Measurements from ENCODE around the gene TGIF1.
"Not testable (repeated sequence)": the region's sequence is repeated elsewhere in the genome, so short reads cannot be mapped to it uniquely, and the experiment has no call there.

TGIF1 gene

DNA sequence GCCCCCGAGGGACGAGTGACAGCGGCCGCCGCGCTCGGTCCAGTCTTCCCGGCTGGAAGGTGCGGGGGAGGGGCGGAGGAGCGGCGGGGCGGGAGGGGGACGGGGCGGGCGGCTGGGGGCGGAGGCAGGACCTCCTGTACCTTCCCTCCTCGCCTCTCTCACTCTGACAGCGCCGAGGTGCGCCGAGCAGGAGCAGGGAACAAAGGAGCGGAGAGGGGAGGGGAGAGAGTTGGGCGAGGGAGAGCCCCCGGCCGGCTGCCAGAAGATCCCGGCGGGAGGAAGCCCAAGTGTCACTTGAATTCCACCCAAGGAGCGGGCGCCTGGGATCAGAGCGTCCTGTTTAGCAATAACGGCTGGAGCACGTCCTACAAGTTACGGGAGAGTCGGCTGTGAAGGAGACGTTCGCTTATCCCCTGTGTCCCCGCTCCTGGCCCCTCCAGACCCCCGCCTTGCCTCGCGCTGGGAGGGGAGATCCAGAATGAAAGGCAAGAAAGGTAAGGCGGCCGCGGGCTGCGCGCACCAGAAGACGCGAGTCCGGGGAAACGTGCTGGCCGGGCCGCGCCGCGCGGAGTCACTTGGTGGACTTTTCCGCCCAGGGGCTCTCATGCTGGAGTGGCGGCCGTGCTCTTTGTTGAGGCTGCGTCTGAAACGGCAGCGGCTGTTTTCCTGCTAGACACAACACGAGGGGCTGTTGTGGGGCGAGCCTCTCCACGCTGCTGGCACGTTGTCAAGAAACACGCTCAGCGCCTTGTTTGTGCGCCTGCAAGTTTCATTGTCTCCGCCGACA, at the start of gene TGIF1:
TSS of gene TGIF1 (plus strand) at position 161 of the 787 bp plus-strand sequence. CDS start at position 479, 318 bp downstream.
- in situ Hi-C loops (cut with MboI; ENCODE audit: low sequenced_read_pairs): loop anchor here (5.0 to 10.0 kb wide), 2 partner anchors 147 to 215 kb away; no protein-coding TSS in a partner anchor

GRCh38 chr18:3400567-3401296, 49.2 kb upstream of the TGIF1 start:
- in situ Hi-C loops (cut with MboI; ENCODE audit: low sequenced_read_pairs): no loop called here

GRCh38 chr18:3401669-3402620, 48.0 kb upstream of the TGIF1 start:
- in situ Hi-C loops (cut with MboI; ENCODE audit: low sequenced_read_pairs): no loop called here

GRCh38 chr18:3402982-3403451, 47.0 kb upstream of the TGIF1 start:
- in situ Hi-C loops (cut with MboI; ENCODE audit: low sequenced_read_pairs): no loop called here

DNA sequence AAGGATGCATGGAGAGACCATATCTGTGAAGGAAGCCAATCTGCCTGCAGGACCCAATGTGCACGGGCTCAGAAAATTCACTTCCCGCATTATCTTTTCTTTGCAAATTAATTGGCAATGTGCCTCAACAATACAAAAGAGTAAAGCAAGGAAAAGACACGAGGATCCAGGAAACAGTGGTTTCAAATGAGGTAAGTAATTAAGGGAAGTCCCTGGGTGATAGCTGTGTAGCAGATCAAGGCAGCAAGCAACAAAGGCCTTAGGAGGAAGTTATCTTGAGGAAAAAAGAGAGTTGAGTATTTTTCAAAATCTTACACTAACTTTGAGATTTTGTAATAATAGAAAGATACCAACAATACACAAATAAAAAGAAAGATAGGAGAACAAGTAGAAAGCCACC, 44.3 kb upstream of the TGIF1 start:
- in situ Hi-C loops (cut with MboI; ENCODE audit: low sequenced_read_pairs): no loop called here

GRCh38 chr18:3408107-3408506, 41.9 kb upstream of the TGIF1 start:
- in situ Hi-C loops (cut with MboI; ENCODE audit: low sequenced_read_pairs): no loop called here

DNA sequence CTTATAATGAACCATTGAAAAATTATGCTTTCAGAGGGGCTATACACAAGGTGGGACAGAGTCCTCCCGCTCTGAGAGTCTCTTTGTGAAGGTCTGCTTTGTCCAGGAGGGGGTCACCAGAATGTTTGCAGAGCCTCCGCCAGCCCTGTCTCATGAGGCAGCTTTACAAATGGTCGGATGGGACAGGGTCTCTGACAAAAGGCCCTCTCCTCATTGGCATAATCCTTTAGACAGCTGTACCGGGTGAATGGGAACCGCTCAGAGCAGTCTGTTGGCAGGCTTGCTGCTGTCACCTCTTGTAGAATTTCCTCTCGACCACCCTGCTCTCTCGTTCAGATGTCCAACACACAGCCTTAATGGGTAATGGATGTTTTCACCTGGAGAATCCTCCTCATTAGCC, 40.2 kb upstream of the TGIF1 start:
- in situ Hi-C loops (cut with MboI; ENCODE audit: low sequenced_read_pairs): no loop called here

DNA sequence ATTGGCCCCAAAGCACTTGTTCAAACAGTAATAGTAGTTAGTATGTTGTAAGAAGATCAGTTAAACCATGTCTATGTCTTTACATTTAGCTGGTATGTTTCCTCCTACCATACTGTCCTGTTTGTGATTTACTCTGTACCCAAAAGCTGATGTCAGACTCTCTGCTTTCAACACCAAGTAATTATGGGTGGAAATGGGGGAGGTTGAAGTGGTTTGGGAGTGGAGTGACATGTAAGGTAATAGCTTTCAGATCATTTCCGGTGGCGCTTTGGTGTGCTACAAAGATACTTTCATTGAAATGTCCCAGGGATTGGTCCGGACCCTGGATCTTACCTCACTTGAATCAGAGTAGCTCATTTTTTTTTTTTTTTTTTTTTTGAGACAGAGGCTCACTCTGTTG, 39.7 kb upstream of the TGIF1 start:
- in situ Hi-C loops (cut with MboI; ENCODE audit: low sequenced_read_pairs): no loop called here

DNA sequence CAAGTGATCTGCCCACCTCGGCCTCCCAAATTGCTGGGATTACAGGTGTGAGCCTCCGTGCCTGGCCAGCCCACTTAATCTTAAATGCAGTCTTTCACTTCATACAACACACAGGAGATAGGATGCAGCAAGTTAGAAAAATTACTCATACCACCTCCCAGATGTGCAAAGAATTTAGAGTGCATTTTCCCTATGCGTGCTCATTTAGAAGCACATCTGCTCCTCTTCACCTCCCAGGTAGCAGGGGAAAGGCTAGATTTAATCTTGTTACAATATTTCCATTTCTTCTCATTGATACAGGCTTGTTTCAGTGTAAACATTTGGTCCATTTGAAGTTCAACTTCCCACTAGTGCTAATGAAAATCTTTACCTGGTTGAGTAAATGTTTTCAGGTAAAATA, 39.1 kb upstream of the TGIF1 start:
- in situ Hi-C loops (cut with MboI; ENCODE audit: low sequenced_read_pairs): not testable (repeated sequence)

GRCh38 chr18:3411327-3411726, 38.6 kb upstream of the TGIF1 start:
- in situ Hi-C loops (cut with MboI; ENCODE audit: low sequenced_read_pairs): no loop called here

DNA sequence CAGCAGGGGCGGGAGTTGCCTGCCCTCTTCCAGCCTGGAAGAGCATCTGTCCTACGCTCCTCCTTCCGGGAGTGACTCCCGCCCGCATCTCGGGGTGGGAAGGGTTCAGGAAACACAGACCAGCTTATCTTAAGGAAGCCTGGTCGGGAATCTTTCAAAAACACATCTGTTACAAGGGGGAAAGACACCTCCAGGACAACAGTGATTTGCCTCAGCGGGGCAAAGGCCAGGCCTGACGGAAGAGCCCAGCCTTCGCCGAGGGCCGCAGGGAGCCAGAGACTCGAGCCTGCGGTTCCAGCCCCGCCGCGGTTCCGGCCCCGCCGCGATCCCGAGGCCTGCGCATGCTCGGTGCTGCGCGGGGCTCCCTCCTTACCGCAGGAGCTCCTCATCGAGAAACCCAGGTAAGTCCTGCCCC, 38.1 kb upstream of the TGIF1 start:
- in situ Hi-C loops (cut with MboI; ENCODE audit: low sequenced_read_pairs): no loop called here

- in situ Hi-C loops (cut with MboI; ENCODE audit: low sequenced_read_pairs): not testable (repeated sequence)
Observed at GRCh38 chr18:3412528-3412927, 37.4 kb upstream of the TGIF1 start.

- in situ Hi-C loops (cut with MboI; ENCODE audit: low sequenced_read_pairs): no loop called here
Observed at GRCh38 chr18:3415110-3415509, 34.9 kb upstream of the TGIF1 start.

GRCh38 chr18:3418083-3418482, 31.9 kb upstream of the TGIF1 start:
- in situ Hi-C loops (cut with MboI; ENCODE audit: low sequenced_read_pairs): no loop called here

DNA sequence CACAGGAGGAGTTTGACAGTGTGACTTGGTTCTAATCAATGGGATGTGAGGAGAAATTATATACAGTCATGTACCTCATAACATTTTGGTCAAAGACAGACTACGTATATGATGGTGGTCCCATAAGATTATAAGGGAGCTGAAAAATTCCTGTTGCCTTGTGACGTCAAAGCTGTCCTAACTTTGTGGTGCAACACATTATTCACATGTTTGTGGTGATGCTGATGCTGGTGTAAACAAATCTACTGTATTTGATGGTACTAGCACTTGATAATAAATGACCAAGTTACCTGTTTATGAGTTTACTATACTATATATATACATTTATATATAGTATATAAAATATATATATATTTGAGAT, 29.1 kb upstream of the TGIF1 start:
- in situ Hi-C loops (cut with MboI; ENCODE audit: low sequenced_read_pairs): no loop called here

GRCh38 chr18:3422905-3423304, 27.1 kb upstream of the TGIF1 start:
- in situ Hi-C loops (cut with MboI; ENCODE audit: low sequenced_read_pairs): no loop called here

DNA sequence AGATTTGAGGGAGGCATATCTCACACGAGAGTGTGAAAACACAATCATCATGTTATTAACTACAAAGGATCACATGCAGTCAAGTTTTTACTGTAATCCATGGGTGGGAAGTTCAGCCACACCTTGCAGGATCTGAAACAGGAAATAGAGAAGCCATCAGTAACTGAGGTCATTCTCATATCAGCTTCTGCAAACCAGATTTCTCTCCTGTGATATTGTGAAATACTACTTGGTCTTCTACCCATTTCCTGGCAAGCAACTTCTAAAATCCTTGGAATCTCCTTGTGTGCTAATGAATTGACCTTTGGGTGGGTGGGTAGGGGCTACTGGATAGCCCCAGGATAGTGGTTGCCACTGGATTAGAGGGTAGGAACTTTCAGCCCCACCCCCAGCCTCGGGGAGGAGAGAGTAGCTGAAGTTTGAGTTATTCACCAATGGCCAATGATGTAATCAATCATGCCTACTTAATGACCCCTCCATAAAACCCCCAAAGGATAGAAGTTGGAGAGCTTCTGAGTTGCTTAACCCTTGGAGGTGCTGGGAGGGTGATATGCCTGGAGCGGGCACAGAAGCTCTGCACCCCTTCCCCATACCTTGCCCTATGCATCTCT, 25.6 kb upstream of the TGIF1 start:
- in situ Hi-C loops (cut with MboI; ENCODE audit: low sequenced_read_pairs): no loop called here

DNA sequence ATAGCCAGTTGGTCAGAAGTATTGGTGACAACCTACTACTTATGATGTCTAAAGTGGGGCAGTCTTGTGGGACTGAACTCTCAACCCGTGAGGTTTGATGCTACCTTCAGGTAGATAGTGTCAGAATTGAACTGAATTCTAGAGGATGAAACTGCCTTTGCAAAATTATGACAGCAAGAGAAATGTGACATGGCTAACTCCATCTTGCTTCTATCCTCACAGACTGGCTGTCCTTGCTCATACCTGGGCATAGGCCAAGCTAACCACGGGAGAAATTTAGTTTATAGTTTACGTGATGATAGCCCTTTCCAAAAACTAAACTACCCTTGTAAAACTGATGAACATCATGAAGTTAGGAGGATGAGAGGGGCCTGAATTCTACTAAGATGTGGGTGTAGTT, 24.9 kb upstream of the TGIF1 start:
- in situ Hi-C loops (cut with MboI; ENCODE audit: low sequenced_read_pairs): no loop called here

GRCh38 chr18:3425446-3425845, 24.5 kb upstream of the TGIF1 start:
- in situ Hi-C loops (cut with MboI; ENCODE audit: low sequenced_read_pairs): no loop called here

DNA sequence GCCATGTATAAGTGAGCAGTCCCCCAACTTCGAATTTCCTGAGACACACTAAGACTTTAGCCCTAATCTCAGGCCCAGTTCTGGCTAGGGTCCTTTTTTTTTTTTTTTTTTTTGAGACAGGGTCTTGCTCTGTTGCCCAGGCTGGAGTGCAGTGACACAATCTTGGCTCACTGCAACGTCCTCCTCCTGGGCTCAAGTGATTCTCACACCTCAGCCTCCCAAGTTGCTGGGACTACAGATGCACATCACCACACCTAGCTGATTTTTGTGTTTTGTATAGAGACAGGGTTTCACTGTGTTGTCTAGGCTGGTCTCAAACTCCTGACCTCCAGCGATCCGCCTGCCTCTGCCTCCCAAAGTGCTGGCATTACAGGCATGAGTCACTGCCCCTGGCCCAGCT, 23.9 kb upstream of the TGIF1 start:
- in situ Hi-C loops (cut with MboI; ENCODE audit: low sequenced_read_pairs): no loop called here

GRCh38 chr18:3427944-3428343, 22.0 kb upstream of the TGIF1 start:
- in situ Hi-C loops (cut with MboI; ENCODE audit: low sequenced_read_pairs): no loop called here

Data from HL-60/S4 (cell line).